ENCODE results near the gene CCDC68. TPM values are rescaled to one million over a fixed set of nuclear protein-coding genes. Genes with fewer than 3 reads are reported as not detected.

CCDC68 gene
- total RNA-seq, 2 experiments from 2014 or later: 0.13 TPM; not detected in 1

GRCh38 chr18:54926593-54927325, 32.5 kb downstream of the CCDC68 start:
- ChIA-PET POLR2A (no interaction called here), CTCF (no interaction called here)
- H3K27me3 Mint-ChIP-seq: peaks cover 1% of the 10 kb centered on the region
- DNase-seq: no peak
- no peaks in the 10 kb centered on the region for H3K9me3 Mint-ChIP-seq
- no peak overlapping the region for H3K4me3 Mint-ChIP-seq
- no peaks in the 10 kb centered on the region for H3K36me3 Mint-ChIP-seq (ENCODE audit: low read depth)
- no peak overlapping the region for H3K27ac Mint-ChIP-seq
- no peaks in the 10 kb centered on the region for H3K4me1 Mint-ChIP-seq

GRCh38 chr18:54924948-54925347, 34.3 kb downstream of the CCDC68 start:
- H3K4me3 Mint-ChIP-seq: no peak overlapping the region
- no peaks in the 10 kb centered on the region for H3K36me3 Mint-ChIP-seq (ENCODE audit: low read depth)
- H3K9me3 Mint-ChIP-seq: no peaks in the 10 kb centered on the region
- H3K27me3 Mint-ChIP-seq: peaks cover 1% of the 10 kb centered on the region
- H3K4me1 Mint-ChIP-seq: no peaks in the 10 kb centered on the region
- ChIA-PET CTCF (no interaction called here), POLR2A (no interaction called here)
- H3K27ac Mint-ChIP-seq: no peak overlapping the region
- DNase-seq: no peak

GRCh38 chr18:54923339-54923956, 35.8 kb downstream of the CCDC68 start:
- no peak overlapping the region for H3K4me3 Mint-ChIP-seq
- no peaks in the 10 kb centered on the region for H3K9me3 Mint-ChIP-seq
- no peak for DNase-seq
- ChIA-PET POLR2A (no interaction called here), CTCF (interaction anchor here (0.7 kb wide), 1 partner anchor 12 kb away, joined by 3 read pairs; no protein-coding TSS in a partner anchor)
- H3K4me1 Mint-ChIP-seq: no peaks in the 10 kb centered on the region
- H3K27ac Mint-ChIP-seq: no peak overlapping the region
- no peaks in the 10 kb centered on the region for H3K27me3 Mint-ChIP-seq
- H3K36me3 Mint-ChIP-seq (ENCODE audit: low read depth): no peaks in the 10 kb centered on the region

- ChIA-PET CTCF (no interaction called here), POLR2A (no interaction called here)
- H3K27me3 Mint-ChIP-seq: no peaks in the 10 kb centered on the region
- no peak for DNase-seq
- H3K4me3 Mint-ChIP-seq: no peak overlapping the region
- H3K36me3 Mint-ChIP-seq (ENCODE audit: low read depth): no peaks in the 10 kb centered on the region
- H3K9me3 Mint-ChIP-seq: no peaks in the 10 kb centered on the region
- no peaks in the 10 kb centered on the region for H3K4me1 Mint-ChIP-seq
- H3K27ac Mint-ChIP-seq: no peak overlapping the region
These were observed 39.8 kb downstream of the CCDC68 start for GRCh38 chr18:54919412-54919811.

- CTCF ChIA-PET: no interaction called here
- no peaks in the 10 kb centered on the region for H3K27me3 Mint-ChIP-seq
- POLR2A ChIA-PET: no interaction called here
- no peaks in the 10 kb centered on the region for H3K9me3 Mint-ChIP-seq
- no peak overlapping the region for H3K27ac Mint-ChIP-seq
- no peaks in the 10 kb centered on the region for H3K36me3 Mint-ChIP-seq (ENCODE audit: low read depth)
- no peak for DNase-seq
- no peak overlapping the region for H3K4me3 Mint-ChIP-seq
- H3K4me1 Mint-ChIP-seq: no peaks in the 10 kb centered on the region
These were observed 41.2 kb downstream of the CCDC68 start for GRCh38 chr18:54918060-54918459.

GRCh38 chr18:54916507-54916906, 42.8 kb downstream of the CCDC68 start:
- H3K36me3 Mint-ChIP-seq (ENCODE audit: low read depth): no peaks in the 10 kb centered on the region
- no peak for DNase-seq
- ChIA-PET CTCF (interaction anchor here (1.1 kb wide), 1 partner anchor 45 kb away, joined by 3 read pairs; no protein-coding TSS in a partner anchor), POLR2A (no interaction called here)
- H3K27ac Mint-ChIP-seq: no peak overlapping the region
- no peak overlapping the region for H3K4me3 Mint-ChIP-seq
- H3K9me3 Mint-ChIP-seq: no peaks in the 10 kb centered on the region
- no peaks in the 10 kb centered on the region for H3K27me3 Mint-ChIP-seq
- no peaks in the 10 kb centered on the region for H3K4me1 Mint-ChIP-seq

- Mint-ChIP-seq H3K27me3 (no peaks in the 10 kb centered on the region), H3K9me3 (no peaks in the 10 kb centered on the region), H3K27ac (no peak overlapping the region), H3K4me3 (no peak overlapping the region), H3K36me3 (ENCODE audit: low read depth) (no peaks in the 10 kb centered on the region), H3K4me1 (no peaks in the 10 kb centered on the region)
- POLR2A ChIA-PET: no interaction called here
- CTCF ChIA-PET: no interaction called here
- DNase-seq: no peak
These were observed 44.4 kb downstream of the CCDC68 start for GRCh38 chr18:54914816-54915215.

- Mint-ChIP-seq H3K27ac (no peak overlapping the region), H3K4me1 (no peaks in the 10 kb centered on the region), H3K36me3 (ENCODE audit: low read depth) (no peaks in the 10 kb centered on the region), H3K9me3 (no peaks in the 10 kb centered on the region), H3K4me3 (no peak overlapping the region), H3K27me3 (peaks cover 3% of the 10 kb centered on the region)
- no peak for DNase-seq
- ChIA-PET CTCF (no interaction called here), POLR2A (no interaction called here)
These were observed 47.7 kb downstream of the CCDC68 start for GRCh38 chr18:54911551-54911950.

- H3K4me3 Mint-ChIP-seq: no peak overlapping the region
- ChIA-PET CTCF (no interaction called here), POLR2A (no interaction called here)
- peaks cover 4% of the 10 kb centered on the region for H3K27me3 Mint-ChIP-seq
- H3K27ac Mint-ChIP-seq: no peak overlapping the region
- no peaks in the 10 kb centered on the region for H3K4me1 Mint-ChIP-seq
- no peaks in the 10 kb centered on the region for H3K9me3 Mint-ChIP-seq
- no peak for DNase-seq
- H3K36me3 Mint-ChIP-seq (ENCODE audit: low read depth): no peaks in the 10 kb centered on the region
These were observed 48.9 kb downstream of the CCDC68 start for GRCh38 chr18:54910161-54910919.

- ChIA-PET CTCF (no interaction called here), POLR2A (no interaction called here)
- Mint-ChIP-seq H3K9me3 (no peaks in the 10 kb centered on the region), H3K4me3 (no peak overlapping the region), H3K36me3 (ENCODE audit: low read depth) (no peaks in the 10 kb centered on the region), H3K27ac (no peak overlapping the region), H3K27me3 (peaks cover 4% of the 10 kb centered on the region), H3K4me1 (no peaks in the 10 kb centered on the region)
- no peak for DNase-seq
These were observed 49.7 kb downstream of the CCDC68 start for GRCh38 chr18:54909538-54909937.

GRCh38 chr18:54906331-54907185, 52.7 kb downstream of the CCDC68 start:
- no peak for DNase-seq
- no peak overlapping the region for H3K4me3 Mint-ChIP-seq
- CTCF ChIA-PET: no interaction called here
- POLR2A ChIA-PET: no interaction called here
- H3K4me1 Mint-ChIP-seq: no peaks in the 10 kb centered on the region
- peaks cover 4% of the 10 kb centered on the region for H3K27me3 Mint-ChIP-seq
- no peaks in the 10 kb centered on the region for H3K9me3 Mint-ChIP-seq
- H3K36me3 Mint-ChIP-seq (ENCODE audit: low read depth): no peaks in the 10 kb centered on the region
- H3K27ac Mint-ChIP-seq: no peak overlapping the region

- no peaks in the 10 kb centered on the region for H3K4me1 Mint-ChIP-seq
- no peaks in the 10 kb centered on the region for H3K9me3 Mint-ChIP-seq
- H3K27ac Mint-ChIP-seq: no peak overlapping the region
- no peaks in the 10 kb centered on the region for H3K36me3 Mint-ChIP-seq (ENCODE audit: low read depth)
- H3K4me3 Mint-ChIP-seq: no peak overlapping the region
- H3K27me3 Mint-ChIP-seq: peaks cover 4% of the 10 kb centered on the region
- no peak for DNase-seq
- ChIA-PET POLR2A (no interaction called here), CTCF (no interaction called here)
These were observed 53.6 kb downstream of the CCDC68 start for GRCh38 chr18:54905629-54906028.

GRCh38 chr18:54904581-54904980, 54.7 kb downstream of the CCDC68 start:
- peaks cover 4% of the 10 kb centered on the region for H3K27me3 Mint-ChIP-seq
- H3K9me3 Mint-ChIP-seq: no peaks in the 10 kb centered on the region
- H3K36me3 Mint-ChIP-seq (ENCODE audit: low read depth): no peaks in the 10 kb centered on the region
- no peak overlapping the region for H3K27ac Mint-ChIP-seq
- POLR2A ChIA-PET: no interaction called here
- no peak overlapping the region for H3K4me3 Mint-ChIP-seq
- no peak for DNase-seq
- H3K4me1 Mint-ChIP-seq: no peaks in the 10 kb centered on the region
- CTCF ChIA-PET: no interaction called here

Measured in activated CD4-positive, alpha-beta memory T cell treated with anti-CD3 and anti-CD28 coated beads, Interleukin-2, amount 10 ng/mL, durations not matched to agents 7 days and 5 days (primary cell).